ENCODE results near the gene GCLM. TPM values are rescaled to one million over a fixed set of nuclear protein-coding genes. Genes with fewer than 3 reads are reported as not detected.

Gene GCLM
- total and polyA plus RNA-seq, 2 of the 4 experiments (the other 2 are of a cell fraction) = 15.5 to 20.1 TPM

- H3K14ac ChIP-seq (replicated peaks; ENCODE audit: low read depth, low read length) = no peak overlapping the region
- no peak overlapping the region for H2BK15ac ChIP-seq (ENCODE audit: low read depth, low read length)
- intact Hi-C loops (cut with micrococcal nuclease) = loop anchor here (5.0 kb wide), 1 partner anchor 41 kb away; no protein-coding TSS in a partner anchor
- H3K36me3 ChIP-seq (ENCODE audit: control insufficient read depth, insufficient read depth, low read length) = no peaks in the 10 kb centered on the region
- no peak overlapping the region for H3K27ac ChIP-seq (ENCODE audit: insufficient read depth, low read length)
- peaks cover 12% of the 10 kb centered on the region for H3K27me3 ChIP-seq (ENCODE audit: control insufficient read depth, insufficient read depth, low read length)
- H2AK5ac ChIP-seq (ENCODE audit: low read depth, low read length) = no peak overlapping the region
- ChIA-PET POLR2A (ENCODE audit: unreplicated experiment) (no interaction called here), CTCF (interaction anchor here (1.1 kb wide), 1 partner anchor 81 kb away, joined by 3 read pairs; no protein-coding TSS in a partner anchor)
- in situ Hi-C loops (cut with MboI; ENCODE audit: low sequenced_read_pairs) = no loop called here
- no TSS peak for BruUV-seq (replicated peaks)
- H3K23ac ChIP-seq (ENCODE audit: low read depth, low read length) = no peak overlapping the region
- no peak overlapping the region for H4K5ac ChIP-seq (ENCODE audit: low read depth, low read length)
- no peak for TF ChIP-seq ELK1 (IDR thresholded peaks at IDR 0.05; ENCODE audit: borderline replicate concordance, low read depth, low read length)
- TF ChIP-seq RFX5 (IDR thresholded peaks at IDR 0.05; ENCODE audit: low read depth, low read length) = no peak
- TF ChIP-seq RAD21 (IDR thresholded peaks at IDR 0.05; ENCODE audit: low read length) = no peak
- TF ChIP-seq USF2 (IDR thresholded peaks at IDR 0.05; ENCODE audit: low read depth, low read length) = no peak
- TF ChIP-seq RCOR1 (IDR thresholded peaks at IDR 0.05; ENCODE audit: insufficient replicate concordance, low read length) = no peak
- TF ChIP-seq POLR2A (IDR thresholded peaks at IDR 0.05; ENCODE audit: low read depth, low read length) = no peak
- TF ChIP-seq NFE2L2 (IDR thresholded peaks at IDR 0.05; ENCODE audit: low read depth, low read length) = no peak
- TF ChIP-seq FOS (IDR thresholded peaks at IDR 0.05; ENCODE audit: low read depth, low read length) = no peak
- no peak for TF ChIP-seq CTCF (conservative IDR thresholded peaks at IDR 0.05; ENCODE audit: low read depth, low read length)
- no peak for TF ChIP-seq MAZ (IDR thresholded peaks at IDR 0.05; ENCODE audit: borderline replicate concordance, low read depth, low read length)
- TF ChIP-seq CHD1 (IDR thresholded peaks at IDR 0.05; ENCODE audit: low read depth, low read length) = no peak
- no peak for TF ChIP-seq SMC3 (IDR thresholded peaks at IDR 0.05; ENCODE audit: low read depth, low read length)
- H3K4me1 ChIP-seq (ENCODE audit: control insufficient read depth, insufficient read depth, low read length) = peaks cover 4% of the 10 kb centered on the region; the same call in 1 of the 2 replicates
- H4K20me1 ChIP-seq (ENCODE audit: insufficient read depth, low read length) = no peaks in the 10 kb centered on the region
- H2BK5ac ChIP-seq (ENCODE audit: low read depth, low read length, poor library complexity, severe bottlenecking) = no peak overlapping the region
- DNase-seq (no peak), ATAC-seq (ENCODE audit: low read depth) (no peak)
- no peak overlapping the region for H3K4me2 ChIP-seq (ENCODE audit: low read depth, low read length)
- no peaks in the 10 kb centered on the region for H3K9me1 ChIP-seq (ENCODE audit: insufficient read depth, low read length)
- no peak overlapping the region for H2BK20ac ChIP-seq (ENCODE audit: low read depth, low read length)
- dilution Hi-C loops (cut with HindIII; ENCODE audit: low sequenced_read_pairs, unreplicated experiment) = no loop called here
- H2AK9ac ChIP-seq (replicated peaks; ENCODE audit: low read depth, low read length, poor library complexity) = no peak overlapping the region
- H3K4ac ChIP-seq (ENCODE audit: low read depth, low read length) = no peak overlapping the region
- H3K4me3 ChIP-seq (ENCODE audit: insufficient read depth, low read depth, low read length) = no peak overlapping the region
- no peaks in the 10 kb centered on the region for H3K79me1 ChIP-seq (ENCODE audit: low read depth in 1 of 2, low read length in 2 of 2)
- H2AFZ ChIP-seq (replicated peaks; ENCODE audit: low read length, poor library complexity) = no peak overlapping the region
- no CpG with 5 or more reads among the region's 1 CpG for WGBS, 2 experiments (ENCODE audit: extremely low coverage in 2 of 2, insufficient read length in 1 of 2)
- H2BK120ac ChIP-seq (ENCODE audit: low read depth, low read length) = no peak overlapping the region
- no peak overlapping the region for H4K91ac ChIP-seq (ENCODE audit: insufficient read depth, low read depth, low read length)
- peaks cover 5% of the 10 kb centered on the region for H3K9me3 ChIP-seq (ENCODE audit: control insufficient read depth, insufficient read depth, low read length)
- no peak overlapping the region for H3K56ac ChIP-seq (ENCODE audit: extremely low read depth, insufficient read depth, low read length)
- no peak overlapping the region for H4K8ac ChIP-seq (ENCODE audit: low read depth in 2 of 2, low read length in 2 of 2)
- H3K9ac ChIP-seq (ENCODE audit: low read depth, low read length) = no peak overlapping the region
- no peak overlapping the region; the same call in 1 of the 2 replicates for H3K18ac ChIP-seq (ENCODE audit: low read depth, low read length)
These were observed 49.5 kb upstream of the GCLM start for GRCh38 chr1:93958726-93959100.
